H4 (cell line): ENCODE data around the gene SAMD4B. TPM values are rescaled to one million over a fixed set of nuclear protein-coding genes. Genes with fewer than 3 reads are reported as not detected.
"Not testable (repeated sequence)": the region's sequence is repeated elsewhere in the genome, so short reads cannot be mapped to it uniquely, and the experiment has no call there.

Experiments
- DNase-seq: peaks from one replicate; pipeline ENCODE4 v3.0.0-alpha.2; 2015; ENCODE audit warnings: low spot score
- total RNA-seq: library from RNA; depleted of rRNA; stranded (reverse); fragments of >200 nt; shearing (Covaris generic); gene quantifications from 2 replicates; pipeline ENCODE4 v1.2.3, GENCODE V29; 2014

SAMD4B gene
- total RNA-seq, 1 experiment from 2014 or later: 35.3 TPM

DNA sequence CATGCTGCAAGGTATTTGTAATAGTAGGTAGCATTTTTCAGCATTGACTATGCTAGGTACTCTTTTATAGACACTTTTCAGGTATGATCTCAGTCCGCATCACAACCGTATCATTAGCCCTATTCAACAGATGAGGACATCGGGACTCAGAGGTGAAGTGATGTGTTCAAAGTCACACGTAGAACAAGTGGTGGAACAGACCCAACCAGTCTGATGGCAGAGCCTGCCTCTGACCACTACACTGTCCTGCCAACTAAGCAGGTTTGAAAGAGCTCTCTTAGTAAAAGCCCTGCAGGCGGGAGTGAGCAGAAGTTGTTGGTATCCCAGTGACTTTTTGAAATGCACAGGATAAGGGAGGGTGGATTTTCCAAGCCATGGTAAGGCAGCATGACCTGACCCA, 28.5 kb downstream of the SAMD4B start:
- no peak for DNase-seq

DNA sequence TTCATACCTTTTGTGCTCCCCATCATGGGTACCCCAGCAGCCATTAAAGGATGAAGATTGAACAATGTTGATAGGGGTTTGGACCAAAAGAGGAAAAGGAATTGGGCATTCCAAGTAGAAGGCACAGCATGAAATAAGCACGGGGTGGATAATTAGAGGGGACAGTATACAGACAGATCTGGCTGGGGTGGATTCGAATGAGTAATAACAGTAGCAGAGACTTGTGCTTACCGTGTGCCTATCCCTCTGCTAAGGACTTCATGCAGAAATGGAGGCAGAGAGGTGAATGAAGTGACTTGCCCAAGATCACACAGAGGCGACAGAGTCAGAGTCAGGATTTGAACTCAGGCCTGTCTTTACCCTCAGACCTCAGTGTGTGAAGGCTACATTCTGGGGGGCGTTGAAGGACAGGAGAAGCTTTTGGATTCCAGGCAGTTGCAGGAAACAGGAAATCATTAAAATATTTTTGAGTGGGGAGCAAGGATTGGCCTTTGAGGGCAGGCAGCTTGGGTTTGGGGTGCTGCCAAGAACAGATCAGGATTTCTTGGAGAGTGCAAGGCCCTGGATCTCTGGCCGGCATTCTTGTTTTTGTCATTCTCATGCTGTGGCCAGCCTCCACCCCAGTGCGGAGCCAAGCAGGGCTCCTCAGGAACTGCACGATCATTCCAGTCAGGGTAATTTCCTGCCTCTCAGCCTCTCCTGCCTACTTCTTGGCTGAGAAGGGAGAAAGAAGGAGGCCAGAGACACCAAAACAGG, 30.0 kb downstream of the SAMD4B start:
- DNase-seq: peak; percentile 70

DNA sequence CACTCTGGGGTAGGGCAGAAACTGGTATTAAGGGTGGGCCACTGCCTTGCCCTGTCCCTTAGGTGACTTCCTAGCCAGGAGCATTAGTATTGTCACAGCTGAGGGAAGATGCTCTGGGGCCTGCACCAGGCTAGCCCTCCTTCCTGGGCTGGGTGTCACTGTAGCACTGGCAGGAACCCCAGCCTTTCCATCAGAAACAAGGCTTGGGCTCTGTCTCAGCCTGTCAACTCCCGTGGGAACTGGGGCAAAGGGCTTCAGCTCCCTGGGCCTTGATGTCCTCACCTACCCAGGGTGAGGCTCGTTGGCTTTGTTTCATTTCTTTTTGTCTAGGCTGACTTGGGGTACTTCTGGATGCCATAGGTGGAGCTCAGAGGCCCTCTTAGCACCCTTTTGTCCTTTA, 30.7 kb downstream of the SAMD4B start:
- DNase-seq: no peak

DNA sequence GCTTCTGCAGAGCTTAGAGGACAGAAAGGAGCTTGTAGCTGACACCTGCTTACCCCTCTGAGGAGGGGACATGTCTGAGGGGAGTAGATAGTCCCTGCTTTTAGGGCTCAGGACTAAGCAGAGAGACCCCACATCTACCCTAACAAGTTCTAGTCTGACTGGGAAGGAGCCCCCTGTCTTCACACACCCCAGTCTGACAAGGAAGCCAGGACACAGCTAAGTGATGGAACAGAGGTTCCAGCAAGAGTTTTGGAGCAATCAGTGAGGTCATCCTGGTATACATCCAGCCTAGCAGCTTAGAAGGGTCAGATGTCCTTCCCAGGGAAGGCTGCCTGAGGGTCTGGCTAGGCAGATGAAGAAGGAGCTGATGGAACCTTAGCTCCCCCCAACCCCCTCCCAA, 33.7 kb downstream of the SAMD4B start:
- DNase-seq: no peak

DNA sequence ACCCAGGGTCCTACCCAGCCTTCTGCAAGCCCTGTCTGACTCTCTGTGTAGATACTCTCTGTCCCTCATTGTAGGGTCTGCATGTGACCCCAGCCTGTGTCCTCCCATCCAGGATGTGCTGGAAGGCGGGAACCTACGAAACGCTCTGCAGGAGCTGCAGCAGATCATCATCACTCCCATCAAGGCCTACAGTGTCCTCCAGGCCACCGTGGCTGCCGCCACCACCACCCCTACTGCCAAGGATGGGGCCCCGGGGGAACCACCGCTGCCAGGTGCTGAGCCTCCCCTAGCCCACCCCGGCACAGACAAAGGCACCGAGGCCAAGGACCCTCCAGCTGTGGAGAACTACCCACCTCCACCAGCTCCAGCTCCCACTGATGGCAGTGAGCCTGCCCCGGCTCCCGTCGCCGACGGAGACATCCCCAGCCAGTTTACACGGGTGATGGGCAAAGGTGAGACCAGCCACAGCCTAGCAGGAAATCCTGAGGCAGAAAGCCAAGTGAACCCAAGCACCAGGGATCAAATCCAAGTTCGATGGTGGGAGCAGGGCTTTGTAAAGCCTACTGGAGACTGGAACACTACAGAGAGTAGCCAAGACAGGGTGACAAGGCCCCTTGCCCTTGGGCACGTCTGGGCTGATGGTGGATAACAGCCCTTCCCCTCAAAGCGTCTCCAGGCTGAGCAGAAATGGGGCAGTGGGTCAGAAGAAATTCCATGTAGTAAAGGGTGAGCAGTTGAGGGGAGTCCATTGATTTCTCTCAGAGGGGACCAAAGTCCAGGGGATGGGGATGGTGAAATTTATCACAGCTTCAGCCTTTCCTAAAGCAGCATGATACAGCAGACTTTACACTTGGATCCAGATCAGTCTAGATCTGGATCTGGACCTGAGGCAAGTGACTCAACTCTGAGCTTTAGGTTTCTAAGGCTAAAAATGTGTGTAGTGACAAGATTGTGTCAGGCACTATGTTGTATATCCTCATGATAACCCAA, 35.4 kb downstream of the SAMD4B start:
- no peak for DNase-seq

DNA sequence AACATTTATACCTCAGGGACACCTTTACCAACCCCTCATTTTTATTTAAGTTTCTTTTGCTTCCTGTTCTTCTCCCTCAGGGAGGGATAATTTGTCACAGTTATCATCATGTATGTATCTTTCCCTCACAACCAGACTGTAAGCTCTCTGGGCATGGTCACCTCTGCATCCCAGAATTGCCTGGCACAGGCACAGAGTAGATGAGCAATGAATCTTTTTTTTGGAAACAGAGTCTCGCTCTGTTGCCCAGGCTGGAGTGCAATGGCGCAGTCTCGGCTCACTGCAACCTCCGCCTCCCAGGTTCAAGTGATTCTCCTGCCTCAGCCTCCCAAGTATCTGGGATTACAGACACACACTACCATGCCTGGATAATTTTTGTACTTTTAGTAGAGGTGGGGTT, 37.1 kb downstream of the SAMD4B start:
- not testable (repeated sequence) for DNase-seq

DNA sequence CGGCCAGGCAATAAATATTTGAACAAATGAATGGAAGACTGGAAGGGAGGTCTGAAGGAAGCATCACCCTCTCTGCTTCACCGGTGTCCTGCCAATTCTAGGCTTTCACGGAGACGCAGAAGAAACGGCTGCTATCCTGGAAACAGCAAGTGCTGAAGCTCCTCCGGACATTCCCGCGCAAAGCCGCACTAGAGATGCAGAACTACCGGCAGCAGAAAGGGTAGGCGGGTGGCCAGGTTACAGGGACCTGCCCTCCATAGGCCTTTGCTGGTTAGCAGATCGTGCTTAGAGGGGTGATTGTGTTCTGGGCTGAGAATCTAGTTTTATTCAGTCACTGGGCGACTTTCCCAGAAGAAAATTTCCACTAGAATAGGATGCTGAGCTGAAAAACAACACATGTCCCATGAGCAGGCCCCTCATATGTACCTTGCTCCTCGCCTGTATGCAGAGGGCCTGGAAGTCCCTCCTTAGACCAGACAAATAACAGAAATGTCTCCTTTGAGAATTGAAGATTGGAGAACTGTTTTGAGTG, 37.7 kb downstream of the SAMD4B start:
- no peak for DNase-seq

DNA sequence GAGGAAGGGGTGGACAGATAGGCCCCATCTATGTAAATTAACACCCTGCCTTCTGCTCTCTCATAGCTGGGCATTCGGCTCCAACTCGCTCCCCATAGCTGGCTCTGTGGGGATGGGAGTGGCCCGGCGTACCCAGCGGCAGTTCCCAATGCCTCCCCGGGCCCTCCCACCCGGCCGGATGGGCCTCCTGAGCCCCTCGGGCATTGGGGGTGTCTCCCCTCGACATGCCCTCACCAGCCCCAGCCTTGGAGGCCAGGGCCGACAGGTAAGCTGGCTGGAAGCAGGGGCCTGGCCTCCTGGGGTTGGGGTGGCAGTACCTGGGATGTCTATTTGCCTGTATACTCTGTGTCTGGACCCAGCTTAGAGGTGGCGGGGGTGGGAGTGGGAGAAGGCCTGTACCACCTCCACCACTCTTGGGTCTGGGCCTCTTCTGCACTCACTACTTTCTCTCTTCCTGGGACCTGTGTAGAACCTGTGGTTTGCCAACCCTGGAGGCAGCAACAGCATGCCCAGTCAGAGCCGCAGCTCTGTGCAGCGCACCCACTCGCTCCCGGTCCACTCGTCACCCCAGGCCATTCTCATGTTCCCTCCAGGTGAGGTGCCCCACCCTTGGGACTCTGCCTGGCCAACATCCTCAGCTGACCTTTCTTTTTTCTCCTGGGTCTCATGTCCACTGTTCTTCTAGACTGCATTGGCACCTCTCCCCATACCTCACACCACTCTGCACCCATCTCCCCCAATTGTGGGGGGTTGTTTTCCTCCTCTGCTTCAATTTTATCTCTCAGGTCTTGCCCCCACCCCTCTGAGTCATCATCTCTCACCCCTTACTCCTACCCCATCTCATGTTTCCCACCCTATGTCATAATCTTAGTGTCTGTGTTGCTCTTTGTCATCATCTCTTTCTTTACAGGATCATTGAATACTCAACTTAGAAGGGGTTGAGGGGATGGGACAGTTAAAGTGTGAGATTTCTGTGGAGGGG, 38.6 kb downstream of the SAMD4B start:
- DNase-seq: no peak

DNA sequence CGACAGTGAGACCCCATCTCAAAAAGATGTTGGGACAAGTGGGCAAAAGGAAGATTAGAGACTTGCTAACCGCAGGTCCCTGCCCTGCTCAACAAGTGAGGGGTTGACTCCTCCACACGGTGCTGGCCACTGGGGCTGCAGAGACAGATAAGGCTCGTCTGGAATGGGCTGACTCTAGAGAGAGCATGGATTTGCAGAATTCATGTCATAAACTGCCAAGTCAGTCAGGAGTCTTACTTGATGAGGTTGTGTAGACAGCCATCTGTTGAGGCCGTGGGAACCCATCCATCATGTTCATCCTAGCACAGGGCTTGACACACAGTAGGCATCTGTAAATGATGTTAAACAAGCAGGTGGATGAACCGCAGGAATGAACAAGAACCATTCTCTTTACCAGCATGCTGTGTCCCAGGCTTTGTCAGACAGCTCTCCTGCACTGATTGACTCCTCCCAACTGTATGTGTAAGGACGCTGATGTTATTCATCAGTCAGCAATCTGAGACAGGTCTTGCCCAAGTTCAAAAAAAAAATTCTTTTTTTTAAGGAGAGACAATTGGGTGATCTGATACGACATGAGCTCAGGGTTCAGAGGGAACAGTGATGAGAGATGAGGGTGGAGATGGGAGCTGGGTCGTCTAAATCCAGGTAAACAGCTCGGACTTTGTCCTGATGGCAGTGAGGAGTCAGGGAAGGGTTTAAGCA, 39.8 kb downstream of the SAMD4B start:
- DNase-seq: no peak

DNA sequence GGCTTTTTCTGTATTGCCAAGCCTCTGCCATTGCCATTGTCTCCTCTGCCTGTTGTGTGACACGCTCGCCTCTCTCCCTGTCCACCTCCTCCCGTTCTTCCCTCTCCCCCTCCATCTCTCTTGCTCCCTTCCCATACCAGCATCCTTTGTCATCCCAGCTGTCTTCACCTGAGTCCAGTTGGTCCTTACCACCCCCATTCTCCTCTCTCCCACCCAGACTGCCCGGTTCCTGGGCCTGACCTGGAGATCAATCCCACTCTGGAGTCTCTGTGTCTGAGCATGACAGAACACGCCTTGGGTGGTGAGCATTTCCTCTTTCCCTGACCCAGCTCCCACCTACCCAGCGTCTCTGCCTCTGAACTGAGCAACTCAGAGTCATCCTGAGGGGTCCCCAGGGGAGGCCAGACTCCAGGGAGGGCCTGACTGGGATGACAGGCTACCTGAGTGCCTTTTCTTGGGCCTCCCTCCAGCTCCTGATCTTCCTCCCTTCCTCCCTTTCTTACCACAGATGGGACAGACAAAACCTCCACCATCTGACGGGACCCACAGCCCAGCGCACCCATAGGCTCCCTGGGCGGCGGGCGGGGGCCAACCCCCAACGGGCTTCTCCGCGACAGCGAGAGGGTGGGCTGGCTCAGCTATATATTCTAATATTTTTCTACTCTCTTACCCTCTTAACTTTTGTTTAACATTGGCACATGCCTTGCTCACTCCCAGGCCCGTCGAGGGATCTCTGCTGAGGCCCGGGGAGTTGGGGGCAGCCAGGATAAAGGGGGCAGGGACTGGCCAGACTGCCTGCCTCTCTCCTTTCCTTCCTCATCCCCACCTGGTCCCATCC, 41.0 kb downstream of the SAMD4B start:
- no peak for DNase-seq

DNA sequence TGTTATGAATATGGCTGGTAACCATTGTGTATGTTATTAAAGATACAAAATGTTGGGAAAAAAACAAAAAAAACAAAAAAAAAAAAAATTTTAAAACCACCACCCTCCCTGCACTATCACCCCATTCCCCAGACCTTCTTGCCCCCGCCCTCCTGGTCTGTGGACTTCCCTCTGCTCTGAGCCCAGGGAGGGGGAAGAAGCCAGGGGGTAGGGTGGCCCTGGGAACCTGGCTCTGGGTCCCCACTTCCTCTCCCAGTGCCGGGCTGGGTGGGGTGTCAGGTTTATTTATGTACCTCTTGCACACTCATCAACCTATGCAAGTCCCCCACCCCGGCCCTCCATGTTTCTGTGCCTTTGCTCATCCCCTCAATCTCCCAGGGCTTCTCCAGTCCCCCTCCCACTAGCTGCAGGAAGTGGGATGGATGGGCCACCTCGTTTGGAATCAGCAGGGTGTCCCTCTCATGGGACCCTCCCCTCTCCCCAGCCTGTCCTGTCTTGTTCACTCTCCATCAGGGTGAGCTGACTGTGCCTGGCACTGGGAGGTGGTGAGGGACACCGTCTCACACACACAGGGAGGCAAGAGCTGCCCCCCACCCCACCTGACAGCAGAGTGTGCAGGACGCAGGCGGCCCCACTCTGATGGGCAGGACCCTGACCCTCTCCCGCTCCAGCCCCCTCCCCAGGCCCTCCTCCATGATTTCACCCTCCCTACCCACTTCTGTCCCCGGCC, 42.8 kb downstream of the SAMD4B start:
- DNase-seq: no peak

DNA sequence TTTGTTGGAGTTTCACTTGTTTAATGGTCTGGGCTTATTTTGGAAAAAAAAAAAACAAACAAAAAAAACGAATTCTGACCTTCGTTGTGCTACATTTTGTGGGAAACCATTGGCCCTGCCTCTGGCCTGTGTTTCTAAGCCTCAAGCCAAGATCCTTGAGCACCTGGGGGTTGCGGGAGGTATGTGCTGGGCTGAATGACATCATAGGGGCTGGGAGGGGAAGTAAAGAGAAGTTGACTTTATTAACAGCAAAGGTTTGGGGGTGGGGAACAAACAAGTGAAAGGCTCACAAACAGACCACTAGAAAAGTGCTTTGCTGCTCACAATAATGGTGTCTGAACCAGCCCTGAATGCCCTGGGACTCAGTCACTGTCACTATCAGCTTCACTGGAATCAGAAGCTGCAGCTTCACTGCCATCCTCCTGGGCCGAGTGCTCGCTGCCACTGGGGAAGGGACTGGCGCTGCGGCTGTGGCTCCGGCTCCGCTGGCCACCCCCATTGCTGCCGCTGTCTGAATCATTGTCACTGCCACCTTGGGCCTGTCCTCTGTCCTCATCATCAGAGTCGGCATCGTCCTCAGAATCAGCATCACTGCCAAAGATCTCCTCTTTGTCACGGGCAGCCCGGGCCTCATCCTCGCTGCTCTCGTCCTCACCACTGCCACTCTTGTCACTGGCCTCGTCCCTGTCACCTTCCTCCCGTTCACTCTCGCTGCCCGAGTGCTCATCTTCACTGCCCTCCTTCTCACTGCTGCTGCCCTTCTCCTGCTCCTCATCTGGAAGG, 43.6 kb downstream of the SAMD4B start:
- DNase-seq: no peak

DNA sequence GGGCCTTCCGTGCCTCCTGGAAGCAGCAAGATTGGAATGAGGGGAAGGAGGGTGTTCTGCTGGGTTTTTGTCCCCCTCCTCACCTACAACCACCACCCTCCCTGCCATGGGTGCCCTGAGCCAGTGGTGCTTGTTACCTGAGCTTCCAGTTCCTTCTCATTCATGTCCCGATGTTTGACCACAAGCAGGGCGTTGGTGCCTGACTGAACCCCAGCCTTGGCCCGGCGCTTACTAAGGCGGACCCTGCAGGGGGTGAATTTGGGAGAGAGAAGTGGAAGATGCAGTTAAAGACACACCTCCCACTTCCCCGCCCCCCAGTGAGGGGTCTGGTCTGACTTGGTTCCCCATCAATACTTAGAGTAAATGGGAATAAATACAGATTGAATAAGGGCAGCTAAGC, 44.3 kb downstream of the SAMD4B start:
- DNase-seq: no peak

DNA sequence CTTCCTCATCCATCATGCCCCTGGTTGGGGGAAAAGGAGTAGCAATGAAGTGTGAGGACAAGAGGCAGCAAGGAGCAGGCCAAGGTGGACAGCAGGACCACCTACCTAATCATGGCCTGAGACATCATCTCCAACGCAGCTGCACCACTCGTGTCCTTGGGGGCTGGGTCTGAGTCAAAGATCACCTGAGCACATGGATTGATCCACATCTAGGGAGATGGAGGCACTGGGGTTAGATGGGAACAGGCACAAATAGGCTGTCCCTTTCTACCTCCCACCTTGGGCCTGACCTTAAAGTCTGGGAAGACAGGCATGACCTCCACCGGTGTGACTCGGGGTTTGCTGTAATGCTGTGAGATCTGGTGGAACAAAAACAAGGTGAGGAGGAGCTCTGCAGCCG, 46.4 kb downstream of the SAMD4B start:
- no peak for DNase-seq

DNA sequence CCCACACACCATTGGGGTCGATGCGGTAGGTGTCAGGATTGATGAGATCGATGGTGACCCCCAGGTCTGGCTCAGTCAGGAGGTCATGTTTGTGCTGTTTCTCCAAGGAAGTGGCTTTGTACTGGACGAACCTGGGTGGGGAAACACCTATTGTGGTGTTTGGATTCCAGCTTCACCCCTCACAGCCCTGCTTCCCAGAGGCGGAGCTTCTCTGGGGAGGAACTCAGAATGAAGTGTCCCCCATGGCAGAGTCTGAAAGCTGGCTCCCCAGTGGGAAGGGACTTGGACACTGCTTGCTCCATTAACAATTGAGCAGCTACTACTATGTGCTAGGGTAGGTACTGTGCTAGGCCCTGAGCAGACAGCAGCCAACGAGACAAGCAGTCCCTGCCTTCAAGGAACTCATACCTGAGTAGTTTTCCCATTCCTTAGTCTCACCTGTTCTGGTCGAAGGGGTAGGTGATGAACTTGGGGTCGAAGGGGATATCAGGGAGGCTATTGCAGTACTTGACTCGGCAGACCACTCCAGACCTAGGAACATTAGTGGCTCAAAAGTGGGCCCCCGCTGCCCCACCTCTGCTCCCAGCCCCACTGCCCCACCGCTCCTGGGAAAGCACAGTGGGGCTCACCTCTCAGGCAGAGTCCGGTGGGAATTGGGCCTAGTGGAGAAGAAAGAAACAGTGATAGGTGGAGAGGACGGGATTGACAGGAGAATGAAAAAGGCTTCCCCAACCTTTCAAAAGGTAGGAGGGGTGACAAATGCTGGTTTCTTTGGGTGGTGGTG, 47.6 kb downstream of the SAMD4B start:
- no peak for DNase-seq

DNA sequence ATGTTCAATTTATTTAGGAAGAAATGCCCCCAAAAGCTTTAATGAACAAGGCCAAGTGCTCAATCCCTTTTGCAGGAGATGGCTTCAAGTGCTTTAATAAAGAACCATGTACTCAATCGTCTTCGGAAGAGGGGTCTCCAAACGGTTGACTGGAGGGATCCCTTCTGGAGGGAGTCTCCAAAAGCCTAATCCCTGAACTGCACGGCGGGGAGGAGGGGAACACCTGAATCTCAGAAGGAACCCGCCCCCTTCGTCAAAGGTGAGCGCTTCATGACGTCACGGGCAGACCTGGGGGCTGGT, 48.2 kb downstream of the SAMD4B start:
- DNase-seq: no peak

DNA sequence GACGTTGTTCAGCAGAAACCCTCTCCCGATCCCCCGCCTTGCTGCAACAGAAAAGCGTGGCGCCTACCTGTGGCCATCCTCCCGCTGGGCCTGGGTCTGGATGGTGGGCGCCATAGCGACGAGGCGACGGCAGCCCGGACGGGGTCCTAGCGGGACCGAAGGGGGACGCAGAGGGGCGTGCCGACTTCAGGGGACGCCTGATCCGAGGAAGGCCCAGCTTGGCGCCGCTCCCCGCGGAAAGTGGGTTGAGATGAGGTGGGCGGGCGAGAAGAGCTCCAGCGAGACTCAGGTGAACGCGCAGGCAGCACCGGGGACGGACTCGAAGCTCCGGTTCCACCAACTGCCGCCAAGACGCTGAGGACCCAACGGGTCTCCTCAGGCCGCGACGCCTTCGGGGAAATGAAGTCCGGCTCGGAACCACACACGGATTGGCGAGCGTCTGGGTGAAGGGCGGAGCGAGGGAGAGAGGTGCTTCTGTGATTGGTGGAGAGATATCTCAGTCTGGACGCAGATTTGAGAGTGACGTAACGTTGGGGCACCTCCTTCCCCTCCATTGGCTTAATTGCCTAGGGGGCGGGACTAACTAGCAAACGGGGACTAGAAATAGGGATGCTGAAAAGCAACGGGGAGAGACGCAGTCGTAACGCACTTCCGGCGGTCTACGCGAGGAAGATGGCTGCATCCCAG, 48.7 kb downstream of the SAMD4B start, which contains the start of the genes MED29 and PAF1:
TSS of gene MED29 (plus strand) at position 628 of the 687 bp plus-strand sequence. CDS start at position 673, 45 bp downstream.
TSS of gene PAF1 (minus strand) at position 356 of the 687 bp plus-strand sequence. CDS start at position 114, 242 bp downstream.
- DNase-seq: peak; percentile 100
